ENCODE results near the gene LAMA5. TPM values are rescaled to one million over a fixed set of nuclear protein-coding genes. Genes with fewer than 3 reads are reported as not detected.

LAMA5 gene
- total and polyA plus RNA-seq, 3 experiments from 2014 or later: 0.13 to 0.78 TPM; not detected in 1

DNA sequence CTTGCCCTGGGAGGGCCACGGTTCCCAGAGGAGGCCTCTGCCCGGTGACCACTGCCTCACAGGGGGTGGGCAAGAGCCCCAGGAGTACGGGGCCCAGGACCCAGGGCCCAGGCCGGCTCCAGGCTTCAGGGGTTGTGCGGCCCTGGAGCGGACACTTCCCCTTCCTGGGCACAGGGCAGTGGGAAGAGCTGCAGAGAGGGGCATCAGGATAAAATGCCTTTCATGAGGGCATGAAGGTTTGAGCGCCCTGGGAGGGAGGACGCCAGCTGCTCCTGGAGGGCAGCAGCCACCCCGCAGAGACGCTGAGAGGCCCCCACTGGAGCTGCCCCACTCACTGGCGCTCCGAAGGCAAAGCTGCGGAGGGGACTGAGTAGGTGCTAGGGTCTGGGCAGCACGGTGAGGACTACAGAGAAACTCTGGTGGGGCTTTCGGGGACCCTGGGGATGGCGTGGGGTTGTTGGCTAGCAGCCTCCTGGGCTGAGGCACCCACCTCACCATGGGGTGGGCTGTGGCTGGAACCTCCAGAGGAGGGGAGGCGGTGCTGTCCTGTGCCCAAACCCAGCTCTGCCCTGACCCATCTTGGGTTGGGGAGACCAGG is 10.4 kb downstream of the LAMA5 start:
- Histone ChIP-seq H3K27me3 (ENCODE audit: insufficient read depth, low read length, poor library complexity, severe bottlenecking) (no peaks in the 10 kb centered on the region), H3K9me3 (ENCODE audit: low read length) (no peaks in the 10 kb centered on the region), H3K27ac (ENCODE audit: low read depth, low read length) (no peak overlapping the region), H3K4me3 (ENCODE audit: low read length) (no peak overlapping the region), H3K4me1 (ENCODE audit: insufficient read depth, low read length) (no peaks in the 10 kb centered on the region), H3K36me3 (ENCODE audit: insufficient read depth, low read length) (no peaks in the 10 kb centered on the region)
- H3K27me3 Mint-ChIP-seq: no peaks in the 10 kb centered on the region
- POLR2A ChIA-PET: no interaction called here
- no peak overlapping the region for H3K27ac Mint-ChIP-seq
- no peak overlapping the region for H3K4me3 Mint-ChIP-seq
- H3K36me3 Mint-ChIP-seq: no peaks in the 10 kb centered on the region
- no peaks in the 10 kb centered on the region for H3K9me3 Mint-ChIP-seq
- no peak for DNase-seq
- CTCF ChIA-PET: no interaction called here
- H3K4me1 Mint-ChIP-seq: no peaks in the 10 kb centered on the region

DNA sequence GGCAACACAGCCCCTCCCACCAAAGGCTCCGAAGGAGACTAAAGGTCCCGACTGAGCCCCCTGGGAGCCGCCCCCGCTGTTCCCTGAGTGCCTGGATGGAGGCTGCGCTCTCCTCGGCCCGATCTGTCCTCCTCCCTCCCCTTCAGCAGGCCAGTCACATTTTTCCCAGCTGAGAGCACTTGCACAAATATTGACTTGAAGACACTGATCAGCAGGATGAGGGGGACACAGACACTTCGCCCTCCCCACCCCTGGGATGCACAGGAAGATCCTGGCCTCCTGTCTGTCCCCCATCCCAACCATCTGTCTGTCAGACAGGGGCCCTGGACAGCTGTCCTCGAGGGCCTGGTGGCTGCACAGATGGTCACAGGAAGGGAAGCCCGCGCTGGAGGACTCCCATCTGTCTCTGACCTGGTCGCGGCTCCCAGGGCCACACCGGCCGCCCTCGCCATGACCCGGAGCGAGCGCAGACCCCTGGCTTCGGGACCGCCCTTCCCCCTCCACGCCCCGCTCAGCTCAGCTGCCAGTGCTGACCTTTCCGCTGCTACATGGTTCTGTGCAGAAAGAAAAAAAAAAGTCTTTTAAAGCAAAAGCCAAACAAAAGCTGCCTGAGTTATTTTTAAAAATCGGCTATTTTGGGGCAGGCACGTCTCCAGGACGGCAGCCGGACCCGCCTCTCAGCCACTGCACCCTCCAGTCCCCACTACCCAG is 11.1 kb downstream of the LAMA5 start:
- no peak overlapping the region for H3K27ac Mint-ChIP-seq
- no peak overlapping the region for H3K27ac ChIP-seq (ENCODE audit: low read depth, low read length)
- no peaks in the 10 kb centered on the region for H3K27me3 ChIP-seq (ENCODE audit: insufficient read depth, low read length, poor library complexity, severe bottlenecking)
- CTCF ChIA-PET: no interaction called here
- H3K4me1 ChIP-seq (ENCODE audit: insufficient read depth, low read length): no peaks in the 10 kb centered on the region
- H3K9me3 Mint-ChIP-seq: no peaks in the 10 kb centered on the region
- no peaks in the 10 kb centered on the region for H3K4me1 Mint-ChIP-seq
- no peak overlapping the region for H3K4me3 ChIP-seq (ENCODE audit: low read length)
- no peaks in the 10 kb centered on the region for H3K36me3 Mint-ChIP-seq
- H3K36me3 ChIP-seq (ENCODE audit: insufficient read depth, low read length): no peaks in the 10 kb centered on the region
- H3K27me3 Mint-ChIP-seq: no peaks in the 10 kb centered on the region
- no peaks in the 10 kb centered on the region for H3K9me3 ChIP-seq (ENCODE audit: low read length)
- no peak overlapping the region for H3K4me3 Mint-ChIP-seq
- POLR2A ChIA-PET: no interaction called here
- DNase-seq: no peak

DNA sequence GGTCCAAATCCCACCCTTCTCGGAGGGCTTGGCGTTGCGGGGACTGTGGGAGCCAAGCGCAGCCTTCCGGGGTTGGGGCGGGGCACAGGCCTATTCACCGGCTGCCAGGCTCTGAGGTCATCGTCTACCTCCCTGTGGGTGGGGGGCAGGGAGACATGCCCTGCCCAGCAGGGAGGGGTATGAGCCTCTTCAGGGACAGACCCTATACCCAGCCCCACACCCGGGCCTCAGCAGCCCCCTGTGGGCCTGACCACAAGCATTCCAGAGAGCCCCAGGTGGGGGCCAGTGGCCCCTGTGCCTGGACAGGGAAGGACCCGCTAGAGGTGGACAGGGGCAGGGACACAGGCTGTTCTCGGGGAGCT is 11.6 kb downstream of the LAMA5 start:
- Histone ChIP-seq H3K27ac (ENCODE audit: low read depth, low read length) (no peak overlapping the region), H3K9me3 (ENCODE audit: low read length) (no peaks in the 10 kb centered on the region), H3K36me3 (ENCODE audit: insufficient read depth, low read length) (no peaks in the 10 kb centered on the region), H3K4me3 (ENCODE audit: low read length) (no peak overlapping the region), H3K4me1 (ENCODE audit: insufficient read depth, low read length) (no peaks in the 10 kb centered on the region), H3K27me3 (ENCODE audit: insufficient read depth, low read length, poor library complexity, severe bottlenecking) (no peaks in the 10 kb centered on the region)
- POLR2A ChIA-PET: no interaction called here
- Mint-ChIP-seq H3K36me3 (no peaks in the 10 kb centered on the region), H3K27ac (no peak overlapping the region), H3K9me3 (no peaks in the 10 kb centered on the region), H3K4me1 (no peaks in the 10 kb centered on the region), H3K27me3 (no peaks in the 10 kb centered on the region), H3K4me3 (no peak overlapping the region)
- DNase-seq: no peak
- CTCF ChIA-PET: no interaction called here

DNA sequence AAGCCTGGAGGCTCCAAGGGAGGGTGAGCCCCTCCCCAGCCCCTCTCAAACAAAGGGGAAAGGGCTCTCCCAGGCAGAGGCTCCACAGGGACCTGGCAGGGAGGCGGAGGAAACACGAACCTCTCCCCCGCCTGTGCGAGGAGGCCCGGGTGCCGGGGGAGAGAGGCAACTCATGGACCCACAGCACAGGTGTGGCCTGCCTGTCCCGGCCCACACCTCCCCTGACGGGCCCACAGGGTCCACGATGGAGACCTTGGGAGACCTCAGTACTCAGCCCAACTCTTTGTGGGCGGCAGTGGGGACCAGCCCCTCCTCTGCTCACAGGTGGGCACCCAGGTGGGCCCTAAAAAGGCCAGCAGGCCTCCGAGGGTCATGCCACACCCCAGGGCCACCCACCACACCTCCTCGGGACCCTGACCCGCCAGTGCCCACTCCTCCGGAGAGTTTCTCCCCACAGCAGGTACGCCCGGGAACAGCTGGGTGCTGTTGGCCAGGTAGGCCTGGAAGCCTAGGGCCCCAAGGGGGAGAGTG is 12.2 kb downstream of the LAMA5 start:
- Histone ChIP-seq H3K9me3 (ENCODE audit: low read length) (no peaks in the 10 kb centered on the region), H3K36me3 (ENCODE audit: insufficient read depth, low read length) (no peaks in the 10 kb centered on the region), H3K27ac (ENCODE audit: low read depth, low read length) (no peak overlapping the region), H3K4me1 (ENCODE audit: insufficient read depth, low read length) (no peaks in the 10 kb centered on the region), H3K4me3 (ENCODE audit: low read length) (no peak overlapping the region), H3K27me3 (ENCODE audit: insufficient read depth, low read length, poor library complexity, severe bottlenecking) (no peaks in the 10 kb centered on the region)
- no peak for DNase-seq
- Mint-ChIP-seq H3K9me3 (no peaks in the 10 kb centered on the region), H3K27ac (no peak overlapping the region), H3K36me3 (no peaks in the 10 kb centered on the region), H3K4me3 (no peak overlapping the region), H3K27me3 (no peaks in the 10 kb centered on the region), H3K4me1 (no peaks in the 10 kb centered on the region)
- CTCF ChIA-PET: no interaction called here
- POLR2A ChIA-PET: no interaction called here

GRCh38 chr20:62354031-62354808 is 12.9 kb downstream of the LAMA5 start:
- no peak overlapping the region for H3K4me3 ChIP-seq (ENCODE audit: low read length)
- no peaks in the 10 kb centered on the region for H3K9me3 ChIP-seq (ENCODE audit: low read length)
- no peak for DNase-seq
- no peaks in the 10 kb centered on the region for H3K36me3 ChIP-seq (ENCODE audit: insufficient read depth, low read length)
- Mint-ChIP-seq H3K4me3 (no peak overlapping the region), H3K27me3 (no peaks in the 10 kb centered on the region), H3K9me3 (no peaks in the 10 kb centered on the region), H3K36me3 (peaks cover 0 to 1% (median 0%) of the 10 kb centered on the region in 3 donors), H3K4me1 (no peaks in the 10 kb centered on the region), H3K27ac (no peak overlapping the region)
- no peak overlapping the region for H3K27ac ChIP-seq (ENCODE audit: low read depth, low read length)
- ChIA-PET CTCF (no interaction called here), POLR2A (interaction anchor here (0.6 kb wide), 1 partner anchor 11 kb away, joined by 3 read pairs; no protein-coding TSS in a partner anchor)
- H3K4me1 ChIP-seq (ENCODE audit: insufficient read depth, low read length): no peaks in the 10 kb centered on the region
- no peaks in the 10 kb centered on the region for H3K27me3 ChIP-seq (ENCODE audit: insufficient read depth, low read length, poor library complexity, severe bottlenecking)

DNA sequence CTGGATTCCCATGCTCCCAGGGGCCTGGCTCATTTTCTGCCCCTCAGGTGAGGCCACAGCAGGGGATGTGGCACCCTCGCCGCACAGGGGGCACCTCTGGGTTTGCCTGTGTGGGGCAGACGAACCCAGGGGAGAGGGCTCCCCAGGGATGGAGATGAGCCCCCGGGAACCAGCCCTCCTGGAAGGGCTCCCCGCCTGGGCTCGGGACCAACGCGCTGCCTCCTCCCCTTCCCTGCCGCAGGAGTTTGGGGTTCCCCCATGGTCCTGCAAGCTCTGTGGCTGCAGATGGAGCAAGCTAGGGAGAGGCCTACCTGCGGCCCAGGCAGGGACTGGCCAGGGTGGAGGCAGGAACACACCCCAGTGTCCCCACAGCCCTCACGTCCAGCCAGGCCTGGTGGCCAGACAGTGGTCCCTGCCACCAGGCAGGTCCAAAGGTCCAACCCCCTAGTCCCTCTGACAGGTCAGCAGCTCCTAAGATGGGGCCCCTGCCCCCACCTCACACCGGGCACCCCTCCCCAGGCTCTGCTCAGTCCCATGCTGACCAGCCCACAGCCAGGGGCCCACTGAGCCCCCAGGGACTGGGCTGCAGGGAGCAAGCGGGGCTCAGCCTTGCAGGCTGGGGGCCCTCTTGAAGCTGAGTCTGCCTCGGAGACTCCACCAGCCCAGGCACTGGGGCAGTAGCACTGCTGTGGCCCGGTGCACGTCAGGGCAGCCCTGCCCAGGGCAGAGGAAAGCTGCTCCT is 13.7 kb downstream of the LAMA5 start:
- H3K27ac ChIP-seq (ENCODE audit: low read depth, low read length): no peak overlapping the region
- H3K4me3 ChIP-seq (ENCODE audit: low read length): no peak overlapping the region
- no peaks in the 10 kb centered on the region for H3K4me1 ChIP-seq (ENCODE audit: insufficient read depth, low read length)
- Mint-ChIP-seq H3K36me3 (peaks cover 0 to 3% (median 0%) of the 10 kb centered on the region in 3 donors), H3K4me1 (peaks cover 0 to 2% (median 0%) of the 10 kb centered on the region in 3 donors), H3K9me3 (peaks cover 1 to 4% (median 2%) of the 10 kb centered on the region in 5 donors), H3K27me3 (no peaks in the 10 kb centered on the region), H3K4me3 (no peak overlapping the region), H3K27ac (no peak overlapping the region)
- ChIA-PET POLR2A (no interaction called here), CTCF (no interaction called here)
- no peak for DNase-seq
- no peaks in the 10 kb centered on the region for H3K27me3 ChIP-seq (ENCODE audit: insufficient read depth, low read length, poor library complexity, severe bottlenecking)
- H3K9me3 ChIP-seq (ENCODE audit: low read length): no peaks in the 10 kb centered on the region
- no peaks in the 10 kb centered on the region for H3K36me3 ChIP-seq (ENCODE audit: insufficient read depth, low read length)

DNA sequence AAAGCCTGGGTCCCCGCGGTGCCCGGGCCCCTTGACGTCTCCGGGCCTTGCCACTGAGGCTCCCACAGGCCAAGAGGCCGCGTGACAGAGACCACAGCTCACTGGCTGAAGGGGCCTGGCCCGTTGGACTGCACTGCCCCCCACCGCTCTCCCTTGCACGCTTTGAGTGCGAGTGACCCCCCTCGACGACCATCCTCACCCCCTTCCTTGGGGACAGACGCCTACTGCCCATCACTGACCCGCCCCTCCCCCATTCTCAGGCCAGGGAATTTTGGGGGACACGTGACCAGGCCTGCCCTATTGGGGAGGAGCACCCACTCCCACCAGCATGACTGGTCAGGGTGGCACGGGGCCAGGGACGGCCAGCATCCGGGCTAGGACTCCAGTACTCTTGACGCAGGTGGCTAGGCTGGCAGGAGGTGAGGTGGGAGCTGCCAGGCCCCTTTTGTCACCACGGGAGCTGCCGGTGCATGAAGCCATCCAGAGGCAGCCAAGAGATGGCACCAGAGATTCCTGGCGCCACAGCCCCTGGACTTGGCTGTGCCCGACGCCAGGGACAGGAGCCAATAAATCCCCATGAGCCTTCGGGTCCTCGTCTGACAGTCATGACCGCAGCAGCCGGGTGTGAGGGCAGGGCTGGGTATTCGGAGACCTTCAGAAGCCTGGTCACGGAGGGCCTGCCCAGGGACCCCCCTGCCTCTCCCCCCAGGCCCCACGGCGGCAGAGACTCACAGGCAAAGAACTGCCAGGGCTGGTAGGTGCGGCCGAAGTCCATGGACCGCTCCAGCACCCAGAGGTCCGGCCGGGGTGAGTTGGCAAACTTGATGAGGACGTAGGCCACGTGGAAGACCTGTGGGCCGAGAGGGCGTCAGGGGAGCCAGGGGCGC is 14.5 kb downstream of the LAMA5 start:
- no peak overlapping the region for H3K27ac Mint-ChIP-seq
- no peak overlapping the region for H3K4me3 Mint-ChIP-seq
- H3K27me3 Mint-ChIP-seq: no peaks in the 10 kb centered on the region
- CTCF ChIA-PET: no interaction called here
- no peaks in the 10 kb centered on the region for H3K36me3 ChIP-seq (ENCODE audit: insufficient read depth, low read length)
- H3K9me3 Mint-ChIP-seq: peaks cover 1 to 8% (median 3%) of the 10 kb centered on the region in 5 donors
- no peaks in the 10 kb centered on the region for H3K9me3 ChIP-seq (ENCODE audit: low read length)
- peaks cover 0 to 3% (median 0%) of the 10 kb centered on the region in 3 donors for H3K36me3 Mint-ChIP-seq
- H3K27ac ChIP-seq (ENCODE audit: low read depth, low read length): no peak overlapping the region
- no peak overlapping the region for H3K4me3 ChIP-seq (ENCODE audit: low read length)
- H3K4me1 ChIP-seq (ENCODE audit: insufficient read depth, low read length): no peaks in the 10 kb centered on the region
- H3K27me3 ChIP-seq (ENCODE audit: insufficient read depth, low read length, poor library complexity, severe bottlenecking): no peaks in the 10 kb centered on the region
- no peak for DNase-seq
- peaks cover 0 to 2% (median 0%) of the 10 kb centered on the region in 3 donors for H3K4me1 Mint-ChIP-seq
- POLR2A ChIA-PET: no interaction called here
